ENCODE measurements around the gene DNAH9.

The DNAH9 gene

DNA sequence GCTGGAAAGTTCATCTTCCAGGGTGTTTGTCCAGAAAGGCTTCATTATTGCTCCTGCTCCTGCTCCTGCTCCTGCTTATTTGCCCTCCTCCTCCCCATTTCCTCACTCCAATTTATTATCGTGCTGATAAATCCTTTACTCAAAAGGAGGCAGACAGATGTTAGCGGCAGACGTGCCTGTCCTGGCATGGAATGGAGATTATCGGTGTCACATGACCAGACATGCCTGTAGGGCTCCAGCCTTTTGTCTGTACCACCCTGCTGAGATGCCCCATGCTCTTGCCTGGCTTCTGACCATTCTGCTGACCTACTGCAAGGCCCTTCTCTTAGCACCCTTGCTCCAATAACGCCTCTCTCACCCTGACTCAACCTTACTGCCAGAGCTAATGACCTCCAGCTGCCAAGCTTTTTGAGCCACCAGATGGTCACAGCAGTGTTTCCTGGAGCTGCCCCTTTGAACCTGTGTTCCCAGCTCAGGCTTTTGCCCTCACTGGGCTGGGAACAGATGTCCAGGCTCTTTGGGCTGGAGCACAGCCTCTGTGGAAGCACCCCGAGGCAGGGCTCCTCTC lies 12.8 kb downstream of the DNAH9 start:
- DNase-seq (ENCODE audit: low read depth in 2 of 2) = no peak

DNA sequence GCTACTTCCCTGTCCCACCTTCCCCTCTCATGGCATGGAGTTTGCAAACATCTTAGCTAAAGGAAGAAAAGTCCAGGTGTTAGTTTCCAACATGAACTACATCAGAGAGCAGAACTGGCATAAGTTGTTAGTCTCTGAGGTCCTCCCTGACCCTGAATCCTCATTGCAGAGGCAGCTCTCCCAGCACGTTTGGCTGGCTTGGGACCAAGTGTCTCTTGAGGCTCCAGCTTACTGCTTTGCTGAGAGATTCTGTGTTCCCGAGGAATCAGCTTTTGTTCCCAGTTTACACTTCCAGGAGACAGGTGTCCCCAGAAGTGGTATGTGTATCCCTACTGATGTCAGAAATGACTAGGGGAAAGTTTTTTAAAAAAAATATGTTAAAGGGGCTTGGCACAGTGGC lies 14.7 kb downstream of the DNAH9 start:
- DNase-seq (ENCODE audit: low read depth in 2 of 2) = no peak

DNA sequence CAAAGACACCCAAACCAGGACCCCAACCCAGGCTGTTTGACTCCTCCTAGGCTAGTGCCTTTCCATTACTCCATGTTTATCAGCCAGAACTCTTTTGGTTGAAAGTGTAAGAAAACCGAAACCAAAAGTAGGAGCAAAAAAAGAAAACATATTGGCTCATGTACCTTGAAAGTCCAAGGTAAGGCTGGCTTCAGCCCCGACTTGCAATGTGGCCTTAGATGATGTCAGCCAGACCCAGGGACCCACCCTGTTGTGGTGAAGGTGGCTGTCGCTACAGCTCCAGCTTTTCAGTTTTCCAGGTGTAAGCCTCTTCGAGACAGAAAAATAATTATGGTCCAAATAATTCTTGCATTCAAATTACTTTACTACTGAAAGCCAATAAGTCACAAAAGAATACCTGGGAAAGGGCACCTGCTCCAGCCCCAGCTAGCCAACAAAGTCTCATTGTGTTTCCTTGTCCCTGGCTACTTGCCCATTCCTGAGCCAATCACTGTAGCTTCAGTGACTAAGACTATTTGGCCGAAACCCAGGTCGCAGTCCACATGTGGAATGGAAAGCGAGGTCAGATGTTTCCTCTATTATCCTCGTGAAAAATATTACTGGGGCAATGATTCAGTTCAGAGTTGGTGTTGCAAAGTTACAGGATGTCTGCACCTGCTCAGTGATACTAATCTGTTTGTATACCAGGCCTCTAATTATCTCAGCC lies 20.7 kb downstream of the DNAH9 start:
- DNase-seq (ENCODE audit: low read depth in 2 of 2) = no peak

DNA sequence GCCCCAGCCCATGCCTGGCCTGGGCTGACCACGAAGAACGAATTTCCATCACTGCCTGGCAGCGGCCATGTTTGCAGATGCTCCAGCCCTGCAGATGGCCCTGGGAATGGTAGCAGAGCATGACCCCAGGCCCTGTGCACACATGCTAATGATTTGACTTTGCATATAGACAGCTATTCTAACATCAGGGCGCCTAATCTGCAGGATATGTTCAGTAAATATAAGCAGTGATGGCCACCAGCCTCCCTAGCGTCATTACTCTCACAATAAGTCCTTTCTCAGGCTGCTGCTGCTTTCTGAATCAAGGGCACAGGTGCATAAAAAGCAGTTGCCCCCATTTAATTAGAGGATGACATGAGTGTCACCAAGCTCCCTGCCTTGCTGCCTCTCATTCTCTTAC lies 24.2 kb downstream of the DNAH9 start:
- no peak for DNase-seq (ENCODE audit: low read depth in 2 of 2)

DNA sequence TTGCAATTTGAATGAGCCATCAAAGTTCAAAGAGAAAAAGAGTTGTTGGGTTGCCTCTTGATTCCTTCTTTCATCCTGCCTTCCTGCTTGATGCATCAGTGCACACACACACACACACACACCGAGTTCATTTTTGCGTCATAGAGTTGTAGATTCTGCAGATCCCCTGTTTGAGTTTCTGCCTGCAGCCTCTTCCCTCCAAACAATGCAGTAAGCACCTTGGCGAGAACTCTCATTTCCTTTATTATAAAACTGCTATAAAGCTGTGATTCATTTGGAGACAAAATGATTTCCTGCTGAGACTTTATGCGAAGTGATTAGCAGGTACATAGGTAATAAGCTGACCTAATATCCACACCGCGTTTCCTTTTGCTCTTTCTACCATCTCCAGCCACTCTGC lies 26.7 kb downstream of the DNAH9 start:
- no peak for DNase-seq (ENCODE audit: low read depth in 2 of 2)

DNA sequence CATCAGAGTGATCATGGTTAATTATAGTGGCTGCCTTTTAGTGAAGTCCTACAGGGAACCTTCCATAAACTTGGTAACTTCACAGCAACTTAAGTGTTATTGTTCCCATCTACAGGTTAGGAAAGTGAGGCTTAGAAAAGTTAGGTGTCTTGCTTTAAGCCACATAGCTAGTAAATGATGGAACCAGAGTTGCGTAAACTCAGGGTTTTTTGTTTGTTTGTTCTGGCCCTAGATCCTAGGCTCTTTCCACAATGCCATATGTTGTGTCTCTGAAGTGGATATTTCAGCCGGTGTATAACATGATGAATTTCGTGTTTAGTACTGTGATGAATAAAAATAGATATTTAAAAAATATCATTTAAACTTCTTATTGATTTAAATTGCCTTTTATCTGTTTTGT lies 27.6 kb downstream of the DNAH9 start:
- DNase-seq (ENCODE audit: low read depth in 2 of 2) = no peak

DNA sequence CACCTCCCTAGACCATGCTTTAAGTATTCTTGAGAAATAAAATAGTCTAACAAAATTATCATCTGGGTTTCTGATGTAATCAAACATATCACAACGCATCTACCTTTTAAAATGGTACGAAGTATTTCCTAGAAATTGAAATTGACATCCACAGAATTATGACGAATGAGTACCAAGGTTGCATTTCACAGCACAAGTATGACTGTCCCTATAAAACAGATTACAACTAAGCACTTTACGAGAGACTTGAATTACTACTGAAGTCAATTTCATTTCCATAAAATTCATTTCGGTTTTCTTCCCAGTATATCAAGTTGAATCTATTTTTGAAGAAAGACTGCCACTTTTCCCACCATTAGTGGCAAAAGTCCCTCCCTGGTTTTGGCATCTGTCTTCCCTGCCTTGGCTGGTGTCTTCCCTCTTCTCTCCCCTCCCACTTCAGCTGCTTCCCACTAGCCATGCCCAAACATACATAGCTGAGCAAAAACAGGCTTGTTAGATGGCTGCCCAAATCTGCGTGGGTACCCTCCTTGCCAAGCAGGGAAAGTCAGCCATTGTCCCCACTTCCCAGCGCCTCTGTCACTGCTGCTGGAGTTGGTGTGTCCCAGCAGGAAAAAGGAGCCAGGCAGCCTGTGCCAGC lies 29.2 kb downstream of the DNAH9 start:
- no peak for DNase-seq (ENCODE audit: low read depth in 2 of 2)

DNA sequence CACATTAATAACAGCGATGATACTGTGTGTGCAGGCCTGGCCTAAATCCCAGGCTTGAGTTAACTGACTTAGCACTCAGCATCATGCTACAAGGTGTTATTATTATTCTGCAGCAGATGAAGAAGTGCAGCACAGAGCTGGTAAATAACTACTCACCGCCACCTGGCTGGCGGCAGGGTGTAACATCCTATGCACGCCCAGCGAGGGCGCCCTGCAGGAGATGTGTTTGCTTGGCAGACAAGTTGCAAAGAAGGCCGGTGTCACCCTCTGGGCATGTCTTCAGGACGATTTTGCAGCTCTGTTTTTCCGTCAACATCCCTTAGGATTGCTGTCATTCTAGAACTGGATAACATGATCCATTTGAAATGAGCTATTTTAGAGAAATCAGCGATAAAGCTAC lies 30.1 kb downstream of the DNAH9 start:
- no peak for DNase-seq (ENCODE audit: low read depth in 2 of 2)

DNA sequence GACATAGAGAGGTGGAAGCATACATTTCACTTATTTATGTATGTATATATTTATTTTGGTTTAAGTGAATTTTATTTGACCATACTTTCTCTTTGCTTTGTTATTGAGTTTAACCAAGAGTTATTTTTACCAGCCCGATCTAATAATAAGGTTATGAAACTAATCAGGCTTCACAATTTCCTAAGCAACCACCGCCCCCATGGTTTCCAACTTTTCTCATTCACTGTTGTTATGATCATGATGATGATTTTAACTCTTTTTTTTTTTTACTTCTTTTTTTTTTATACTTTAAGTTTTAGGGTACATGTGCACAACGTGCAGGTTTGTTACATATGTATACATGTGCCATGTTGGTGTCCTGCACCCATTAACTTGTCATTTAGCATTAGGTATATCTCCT lies 30.6 kb downstream of the DNAH9 start:
- DNase-seq (ENCODE audit: low read depth in 2 of 2) = no peak

DNA sequence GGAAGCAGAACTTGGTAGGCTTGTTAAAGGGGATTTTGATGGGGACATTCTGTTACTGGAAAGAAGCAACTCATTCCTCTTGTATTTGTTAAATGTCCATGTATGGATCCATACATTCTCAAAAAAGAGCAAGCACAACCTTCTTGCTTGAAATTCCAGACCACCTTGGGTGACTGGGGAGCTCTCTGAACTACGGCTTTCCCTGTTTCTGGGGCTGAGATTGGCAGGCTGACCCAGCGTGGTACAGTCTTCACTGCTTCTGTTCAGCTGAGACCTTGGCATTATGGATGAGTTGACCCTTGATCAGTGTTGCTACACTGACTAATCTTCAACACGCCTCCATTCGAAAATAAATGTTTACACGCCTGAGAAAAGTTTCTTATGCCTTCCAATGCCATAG lies 38.5 kb downstream of the DNAH9 start:
- no peak for DNase-seq (ENCODE audit: low read depth in 2 of 2)

DNA sequence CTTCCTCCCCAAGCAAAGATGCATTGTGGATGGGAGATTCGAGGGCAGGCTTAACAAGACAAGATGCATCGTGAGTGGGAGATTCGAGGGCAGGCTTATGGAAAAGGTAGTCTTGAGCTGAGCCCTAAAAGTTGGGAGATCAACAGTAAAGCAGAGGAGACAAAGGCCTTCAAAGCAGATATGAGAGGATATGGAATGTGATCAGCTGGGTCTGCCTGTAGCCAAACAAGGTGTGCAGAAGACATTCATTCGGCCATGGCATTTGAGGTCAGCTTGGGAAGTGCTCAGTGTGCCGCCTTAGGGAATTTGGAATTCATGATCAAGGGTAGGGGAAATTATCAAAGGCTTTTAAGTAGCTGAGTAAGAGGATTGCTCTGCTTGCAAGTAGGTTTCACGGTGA lies 39.5 kb downstream of the DNAH9 start:
- DNase-seq (ENCODE audit: low read depth in 2 of 2) = no peak

DNA sequence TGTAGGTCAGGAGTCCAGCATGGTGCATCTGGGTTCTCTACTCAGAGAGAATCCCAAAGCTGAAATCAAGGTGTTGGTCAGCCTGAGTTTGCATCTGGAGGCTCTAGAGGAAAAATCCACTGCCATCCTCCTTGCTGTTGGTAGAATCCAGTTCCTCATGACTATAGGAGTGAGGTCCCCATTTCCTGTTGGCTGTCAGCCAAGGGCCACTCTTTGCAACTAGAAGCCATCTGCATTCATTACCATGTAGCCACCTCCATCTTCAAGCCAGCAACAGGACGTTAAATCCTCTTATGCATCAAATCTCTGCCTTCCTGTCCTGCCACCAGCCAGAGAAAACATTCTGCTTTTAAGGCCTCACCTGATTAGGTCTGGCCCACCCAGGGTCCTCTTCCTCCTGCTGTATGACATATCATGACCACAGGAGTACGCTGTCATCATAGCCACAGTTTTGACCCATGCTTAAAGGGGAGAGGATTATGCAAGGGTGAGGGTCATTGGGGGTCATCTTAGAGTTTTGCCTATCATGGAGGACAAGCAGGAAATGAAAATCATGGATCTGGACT lies 40.5 kb downstream of the DNAH9 start:
- DNase-seq (ENCODE audit: low read depth in 2 of 2) = no peak

DNA sequence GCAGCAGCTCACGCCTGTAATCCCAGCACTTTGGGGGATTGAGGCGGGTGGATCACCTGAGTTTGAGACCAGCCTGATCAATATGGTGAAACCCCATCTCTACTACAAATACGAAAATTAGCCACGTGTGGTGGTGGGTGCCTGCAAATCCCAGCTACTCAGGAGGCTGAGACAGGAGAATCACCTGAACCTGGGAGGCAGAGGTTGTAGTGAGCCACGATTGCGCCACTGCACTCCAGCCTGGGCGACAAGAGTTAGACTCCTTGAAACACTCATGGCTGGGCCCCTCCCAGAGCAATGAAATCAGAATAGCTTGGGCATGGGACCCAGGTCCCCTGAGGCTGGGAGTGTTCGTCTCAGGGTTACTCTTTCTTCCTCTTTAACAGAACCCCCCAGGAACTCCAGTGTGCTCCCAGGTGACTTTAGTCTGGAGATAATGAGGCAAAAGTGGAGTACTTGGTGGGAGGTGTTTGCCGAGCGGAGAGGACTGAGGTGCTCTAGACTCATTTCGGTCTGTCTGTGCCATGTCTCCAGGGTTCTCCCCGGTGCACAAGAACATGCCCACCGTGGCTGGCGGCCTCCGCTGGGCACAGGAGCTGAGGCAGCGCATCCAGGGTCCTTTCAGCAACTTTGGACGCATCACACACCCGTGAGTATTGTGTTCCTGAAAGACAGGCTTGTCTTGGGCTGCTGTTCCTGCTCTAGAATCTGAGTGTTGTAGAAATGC lies 41.6 kb downstream of the DNAH9 start:
- DNase-seq (ENCODE audit: low read depth in 2 of 2) = no peak

DNA sequence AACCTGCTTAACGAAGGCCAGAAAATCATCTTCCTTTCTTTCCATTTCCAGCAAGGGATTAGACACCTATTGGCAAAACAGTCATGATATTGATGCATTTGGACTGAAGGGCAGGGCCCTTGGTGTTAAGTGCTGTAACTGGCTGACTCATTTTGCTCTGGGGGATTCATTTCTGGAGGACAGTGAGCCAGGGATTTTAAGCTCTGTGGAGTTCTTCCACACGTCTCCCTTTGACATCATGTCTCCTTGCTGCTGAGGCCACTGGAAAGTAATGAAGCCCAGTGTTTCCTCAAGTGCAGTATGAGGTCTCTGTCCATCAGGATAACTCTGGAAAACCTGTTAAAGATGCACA lies 42.2 kb downstream of the DNAH9 start:
- DNase-seq (ENCODE audit: low read depth in 2 of 2) = no peak

DNA sequence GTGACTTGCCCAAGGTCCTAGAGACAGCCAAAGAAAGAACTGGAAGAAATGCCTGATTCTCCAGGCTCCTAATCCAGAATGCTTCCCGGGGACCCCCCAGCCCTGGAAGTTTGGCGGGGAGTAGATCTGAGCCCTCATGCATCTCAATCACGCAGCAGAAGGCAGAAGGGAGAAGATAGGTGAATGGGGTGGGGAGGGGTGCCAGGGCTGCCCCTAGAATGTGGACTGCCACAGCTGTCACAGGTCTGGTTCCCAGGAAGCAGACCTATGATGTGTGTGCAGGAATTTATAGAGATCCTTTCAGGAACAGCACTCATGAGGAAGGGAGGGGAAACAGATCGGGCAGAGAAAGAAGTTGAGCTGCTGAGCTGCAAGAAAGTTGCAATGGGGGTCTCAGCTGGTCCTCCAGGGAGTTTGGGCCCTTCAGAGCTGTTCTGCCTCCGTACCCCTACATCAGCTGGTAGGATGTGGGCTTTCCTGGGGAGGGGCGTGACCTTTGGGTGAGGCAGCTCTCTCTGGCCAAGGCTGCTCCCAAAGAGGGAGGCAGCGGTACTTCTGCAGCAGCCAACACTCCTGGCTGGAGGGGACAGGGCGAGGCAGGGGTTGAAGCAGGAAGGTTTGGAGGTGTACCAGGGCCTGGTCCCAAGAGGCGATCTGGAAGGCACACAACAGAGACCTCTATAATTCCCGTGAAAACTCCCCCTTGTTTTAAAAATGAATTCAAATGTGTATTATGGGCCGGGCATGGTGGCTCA lies 43.4 kb downstream of the DNAH9 start:
- no peak for DNase-seq (ENCODE audit: low read depth in 2 of 2)

DNA sequence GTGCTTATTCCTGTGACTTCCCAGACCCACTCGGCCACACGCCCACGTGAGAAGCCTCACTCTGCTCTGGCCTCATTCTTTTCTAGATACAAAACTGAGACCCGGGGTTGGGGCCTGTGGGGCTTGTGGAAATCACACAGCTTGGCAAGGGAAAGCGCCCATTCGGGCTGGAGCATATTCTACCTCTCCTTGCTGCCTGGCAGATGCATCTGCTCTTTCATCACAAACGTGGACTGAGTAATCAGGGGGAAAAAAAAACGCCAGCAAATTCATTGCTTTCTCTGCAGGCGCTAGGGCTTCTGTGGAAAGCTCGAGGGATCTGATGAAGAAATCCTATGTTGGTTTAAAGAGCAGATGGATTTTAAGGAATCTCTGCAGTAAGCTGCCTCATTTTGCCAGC lies 44.4 kb downstream of the DNAH9 start:
- DNase-seq (ENCODE audit: low read depth in 2 of 2) = no peak

DNA sequence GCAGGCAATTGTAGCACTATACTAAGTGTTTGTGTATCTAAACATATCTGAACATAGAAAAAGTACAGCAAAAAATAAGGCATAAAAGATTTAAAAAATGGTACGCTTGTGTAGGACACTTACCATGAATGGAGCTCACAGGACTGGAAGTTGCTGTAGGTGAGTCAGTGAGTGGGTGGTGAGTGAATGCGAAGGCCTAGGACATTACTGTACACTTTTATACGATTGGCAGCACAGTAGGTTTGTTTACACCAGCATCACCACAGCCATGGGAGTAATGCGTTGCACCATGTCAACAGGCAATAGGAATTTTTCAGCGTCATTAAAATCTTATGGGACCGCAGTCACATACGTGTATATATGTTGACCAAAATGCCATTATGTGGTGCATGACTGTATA lies 45.6 kb downstream of the DNAH9 start:
- DNase-seq (ENCODE audit: low read depth in 2 of 2) = no peak

DNA sequence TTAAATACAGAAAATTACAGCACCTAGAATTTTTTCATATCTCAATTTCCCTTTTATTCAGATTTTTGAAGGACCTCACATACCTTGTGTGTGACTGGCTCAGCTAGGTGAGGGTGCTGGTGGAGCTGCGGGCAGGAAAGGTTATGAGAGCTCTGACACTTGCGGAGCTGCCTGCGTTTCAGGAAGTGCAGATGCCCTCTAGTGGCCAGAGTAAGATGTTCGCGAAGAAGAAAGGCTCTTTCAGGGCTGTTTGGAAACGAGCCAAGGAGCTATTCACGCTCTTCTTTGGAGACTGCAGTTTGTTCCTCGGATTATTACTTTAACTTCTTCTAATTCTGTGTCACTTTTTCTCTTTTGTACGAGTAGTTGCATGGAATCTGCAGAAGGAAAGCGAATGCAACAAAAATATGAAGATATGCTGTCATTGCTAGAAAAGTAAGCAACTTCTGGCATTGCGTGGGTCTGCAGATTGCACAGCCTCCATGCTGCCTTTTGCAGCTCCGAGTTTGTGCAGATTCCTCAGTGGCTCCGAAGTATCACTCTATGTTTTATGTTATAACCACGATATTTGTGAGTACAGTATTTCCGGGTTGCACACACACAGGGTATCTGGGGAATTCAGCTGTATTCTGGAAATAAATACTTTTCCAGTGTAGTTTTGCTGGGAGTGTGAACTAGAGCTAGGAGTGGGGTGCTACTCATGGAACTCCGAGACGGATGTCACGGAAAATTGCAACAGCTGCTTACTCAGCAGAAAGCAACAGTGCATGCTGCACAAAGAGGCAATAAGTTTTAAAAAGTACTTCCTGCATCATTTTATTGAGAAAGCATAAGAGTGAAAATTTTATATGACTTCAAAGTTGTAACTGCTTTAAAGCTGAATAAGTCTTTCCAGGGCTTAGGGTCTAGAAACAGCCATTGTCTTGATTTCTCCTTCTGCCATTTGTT lies 46.3 kb downstream of the DNAH9 start:
- DNase-seq (ENCODE audit: low read depth in 2 of 2) = no peak

DNA sequence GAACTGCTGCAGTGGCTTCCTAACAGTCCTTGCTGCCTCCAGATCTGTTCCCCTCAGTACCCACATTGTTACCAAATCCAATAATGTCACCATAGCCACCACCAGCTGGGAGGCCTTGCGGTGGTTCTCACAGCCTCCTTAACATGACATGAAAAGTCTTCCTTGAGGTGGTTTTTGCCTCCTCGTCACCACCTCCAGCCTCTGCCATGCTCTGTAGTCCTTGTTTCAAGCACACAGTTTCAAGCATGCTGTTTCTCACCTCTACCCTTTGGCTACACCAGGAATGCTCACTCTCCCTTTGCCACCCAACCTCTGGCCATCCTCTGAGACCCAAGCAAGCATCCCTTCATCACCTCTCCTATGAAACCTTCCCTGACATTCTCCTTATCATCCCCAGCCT lies 47.2 kb downstream of the DNAH9 start:
- DNase-seq (ENCODE audit: low read depth in 2 of 2) = no peak

DNA sequence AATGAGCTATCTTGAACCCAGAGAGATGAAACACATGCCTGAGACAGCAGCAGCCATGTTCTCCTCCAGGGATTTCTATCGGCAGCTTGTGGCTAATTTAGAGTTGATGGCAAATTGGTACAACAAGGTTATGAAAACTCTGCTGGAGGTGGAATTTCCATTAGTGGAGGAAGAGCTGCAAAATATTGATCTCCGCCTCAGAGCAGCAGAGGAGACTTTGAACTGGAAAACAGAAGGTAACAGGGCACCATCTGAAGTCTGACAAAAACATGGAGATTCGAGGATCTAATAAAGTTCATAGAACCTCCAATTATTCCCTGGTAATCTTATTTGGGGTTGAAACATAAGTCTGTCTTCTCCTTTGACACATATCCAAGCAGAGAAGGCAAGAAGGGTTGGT lies 52.8 kb downstream of the DNAH9 start:
- DNase-seq (ENCODE audit: low read depth in 2 of 2) = no peak

DNA sequence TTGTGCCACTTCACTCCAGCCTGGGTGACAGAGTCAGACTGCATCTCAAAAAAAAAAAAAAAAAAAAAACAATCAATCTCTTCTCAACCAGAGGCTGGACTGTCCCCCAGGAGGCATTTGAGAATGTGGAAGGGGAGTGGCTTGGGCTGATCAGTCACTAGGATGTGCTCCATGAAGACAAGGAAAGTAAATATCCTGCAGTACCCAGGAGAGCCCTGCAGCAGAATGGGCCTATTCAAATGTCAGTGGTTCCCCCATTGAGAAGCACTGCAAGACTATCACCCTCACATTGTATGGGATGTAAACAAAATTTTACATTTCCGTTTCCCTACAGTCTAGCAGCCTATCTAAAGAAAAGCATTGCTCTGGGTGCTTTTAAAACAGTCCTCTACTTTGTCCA lies 70.3 kb downstream of the DNAH9 start:
- DNase-seq (ENCODE audit: low read depth in 2 of 2) = no peak

Measured in activated CD8-positive, alpha-beta memory T cell treated with anti-CD3 and anti-CD28 coated beads for 4 hours (primary cell).